IMR-90 (cell line): ENCODE results near the gene BRS3. TPM values are rescaled to one million over a fixed set of nuclear protein-coding genes. Genes with fewer than 3 reads are reported as not detected.

Experiments used
- ATAC-seq: fragments of 200-7000 bp; cut with Tn5 transposase; 2 replicates; pipeline ENCODE4 v1.9.1; 2020; ENCODE audit warnings: low read depth, mild to moderate bottlenecking, moderate library complexity
- BruUV-seq: library from RNA; stranded (reverse); fragments of 400-500 nt; replicated peaks from 2 replicates; lab custom pipeline; 2021; lab: Mats Ljungman, UMichigan
- CTCF ChIA-PET: fragments of 300-600 bp; formaldehyde crosslinking; extraction: SDS; loops from one replicate; lab custom pipeline; 2021; ENCODE audit warnings: antibody characterized with exemption; lab: Yijun Ruan, JAX
- POLR2A ChIA-PET: fragments of 300-600 bp; sonication (Branson Sonifier 250); formaldehyde crosslinking; loops from one replicate; lab custom pipeline; 2022; ENCODE audit warnings: antibody characterized with exemption; ENCODE audit not compliant: unreplicated experiment; lab: Charles Lee
- DNase-seq: peaks from one replicate; pipeline ENCODE4 v3.0.0; 2013
- H2AFZ ChIP-seq: replicated peaks from 2 replicates; pipeline ENCODE3; 2013; ENCODE audit warnings: low read length, mild to moderate bottlenecking; ENCODE audit not compliant: poor library complexity
- H2AK5ac ChIP-seq: 2 replicates; pipeline ENCODE4 v1.6.1; 2013; ENCODE audit warnings: low read depth, low read length, inconsistent platforms
- H2AK9ac ChIP-seq: replicated peaks from 2 replicates; pipeline ENCODE3; 2013; ENCODE audit warnings: mild to moderate bottlenecking, low read depth, low read length, moderate library complexity; ENCODE audit not compliant: poor library complexity
- H2BK120ac ChIP-seq: 2 replicates; pipeline ENCODE4 v1.6.1; 2013; ENCODE audit warnings: low read depth, low read length, inconsistent platforms
- H2BK15ac ChIP-seq: 3 replicates; pipeline ENCODE4 v1.6.1; 2013; ENCODE audit warnings: low read depth, low read length, inconsistent platforms
- H2BK20ac ChIP-seq: 2 replicates; pipeline ENCODE4 v1.6.1; 2013; ENCODE audit warnings: low read depth, mild to moderate bottlenecking, inconsistent platforms, low read length, moderate library complexity
- H2BK5ac ChIP-seq: 2 replicates; pipeline ENCODE4 v1.6.1; 2013; ENCODE audit warnings: mild to moderate bottlenecking, low read depth, low read length, inconsistent platforms; ENCODE audit not compliant: poor library complexity, severe bottlenecking
- H3K14ac ChIP-seq: replicated peaks from 2 replicates; pipeline ENCODE4 v1.6.1; 2013; ENCODE audit warnings: low read depth, low read length, inconsistent platforms
- H3K18ac ChIP-seq: 2 replicates; pipeline ENCODE4 v1.6.1; 2013; ENCODE audit warnings: low read depth, low read length, control low read depth
- H3K23ac ChIP-seq: 2 replicates; pipeline ENCODE4 v1.6.1; 2013; ENCODE audit warnings: low read depth, low read length, inconsistent platforms
- H3K27ac ChIP-seq: 2 replicates; pipeline ENCODE4 v1.5.1; 2013; ENCODE audit warnings: mild to moderate bottlenecking, control low read depth, low read length; ENCODE audit not compliant: insufficient read depth
- H3K27me3 ChIP-seq: 2 replicates; pipeline ENCODE4 v1.6.1; 2013; ENCODE audit warnings: low read length; ENCODE audit not compliant: control insufficient read depth, insufficient read depth
- H3K36me3 ChIP-seq: 2 replicates; pipeline ENCODE4 v1.6.1; 2013; ENCODE audit warnings: low read length, mixed read lengths; ENCODE audit not compliant: control insufficient read depth, insufficient read depth
- H3K4ac ChIP-seq: 2 replicates; pipeline ENCODE4 v1.6.1; 2013; ENCODE audit warnings: low read depth, low read length, inconsistent platforms
- H3K4me1 ChIP-seq: 2 replicates; pipeline ENCODE4 v1.6.1; 2013; ENCODE audit warnings: low read length, mixed read lengths; ENCODE audit not compliant: control insufficient read depth, insufficient read depth
- H3K4me2 ChIP-seq: 2 replicates; pipeline ENCODE4 v1.6.1; 2013; ENCODE audit warnings: low read depth, mild to moderate bottlenecking, control low read depth, low read length, moderate library complexity
- H3K4me3 ChIP-seq: 2 replicates; pipeline ENCODE4 v1.5.1; 2013; ENCODE audit warnings: low read depth, mild to moderate bottlenecking, control low read depth, low read length, moderate library complexity; ENCODE audit not compliant: insufficient read depth
- H3K56ac ChIP-seq: 2 replicates; pipeline ENCODE4 v1.6.1; 2013; ENCODE audit warnings: low read length, inconsistent platforms; ENCODE audit not compliant: insufficient read depth; ENCODE audit errors: extremely low read depth
- H3K79me1 ChIP-seq, 2 experiments: 2 replicates each; pipeline ENCODE4 v1.6.1; 2013; ENCODE audit warnings: low read length in 2 of 2, inconsistent platforms in 1 of 2, low read depth in 1 of 2
- H3K9ac ChIP-seq: 2 replicates; pipeline ENCODE4 v1.6.1; 2013; ENCODE audit warnings: low read depth, low read length, control low read depth
- H3K9me1 ChIP-seq: 2 replicates; pipeline ENCODE4 v1.6.1; 2013; ENCODE audit warnings: low read length, inconsistent platforms; ENCODE audit not compliant: insufficient read depth
- H3K9me3 ChIP-seq: 2 replicates; pipeline ENCODE4 v1.6.1; 2013; ENCODE audit warnings: low read length; ENCODE audit not compliant: control insufficient read depth, insufficient read depth
- H4K20me1 ChIP-seq: 2 replicates; pipeline ENCODE4 v1.6.1; 2013; ENCODE audit warnings: low read length, inconsistent platforms; ENCODE audit not compliant: insufficient read depth
- H4K5ac ChIP-seq: 2 replicates; pipeline ENCODE4 v1.6.1; 2013; ENCODE audit warnings: mild to moderate bottlenecking, low read depth, low read length, control low read depth
- H4K8ac ChIP-seq, 2 experiments: 2 replicates each; pipeline ENCODE4 v1.6.1; 2013; ENCODE audit warnings: low read depth in 2 of 2, low read length in 2 of 2, control low read depth in 1 of 2, inconsistent platforms in 1 of 2
- H4K91ac ChIP-seq: 2 replicates; pipeline ENCODE4 v1.6.1; 2013; ENCODE audit warnings: low read depth, low read length, inconsistent platforms; ENCODE audit not compliant: insufficient read depth
- BHLHE40 ChIP-seq: fragments of 150-350 bp; IDR thresholded peaks from 2 replicates; pipeline ENCODE4 v1.6.1; 2016; ENCODE audit warnings: mild to moderate bottlenecking, low read depth, low read length
- CEBPB ChIP-seq: IDR thresholded peaks from 2 replicates; pipeline ENCODE4 v1.6.1; 2012; ENCODE audit warnings: low read depth, low read length, improper control_type of control experiment
- CHD1 ChIP-seq: IDR thresholded peaks from 2 replicates; pipeline ENCODE4 v1.6.1; 2012; ENCODE audit warnings: low read depth, low read length, improper control_type of control experiment
- CTCF ChIP-seq: conservative IDR thresholded peaks from 2 replicates; pipeline ENCODE4 v1.5.1; 2012; ENCODE audit warnings: mild to moderate bottlenecking, low read depth, low read length, improper control_type of control experiment
- ELK1 ChIP-seq: fragments of 150-350 bp; IDR thresholded peaks from 2 replicates; pipeline ENCODE4 v1.6.1; 2016; ENCODE audit warnings: low read depth, mild to moderate bottlenecking, low read length, moderate library complexity, borderline replicate concordance
- FOS ChIP-seq: fragments of 150-350 bp; IDR thresholded peaks from 2 replicates; pipeline ENCODE4 v1.6.1; 2016; ENCODE audit warnings: low read depth, low read length
- MAFK ChIP-seq: IDR thresholded peaks from 2 replicates; pipeline ENCODE4 v1.6.1; 2012; ENCODE audit warnings: low read depth, low read length, improper control_type of control experiment
- MAZ ChIP-seq: IDR thresholded peaks from 2 replicates; pipeline ENCODE4 v1.6.1; 2012; ENCODE audit warnings: low read depth, mild to moderate bottlenecking, low read length, improper control_type of control experiment, moderate library complexity, borderline replicate concordance
- MXI1 ChIP-seq: IDR thresholded peaks from 2 replicates; pipeline ENCODE4 v1.6.1; 2012; ENCODE audit warnings: low read depth, mild to moderate bottlenecking, low read length, moderate library complexity, borderline replicate concordance
- NFE2L2 ChIP-seq: fragments of 150-350 bp; IDR thresholded peaks from 2 replicates; pipeline ENCODE4 v1.6.1; 2016; ENCODE audit warnings: low read depth, mild to moderate bottlenecking, low read length
- POLR2A ChIP-seq: IDR thresholded peaks from 2 replicates; pipeline ENCODE4 v1.6.1; 2012; ENCODE audit warnings: mild to moderate bottlenecking, low read depth, low read length
- RCOR1 ChIP-seq: IDR thresholded peaks from 2 replicates; pipeline ENCODE4 v1.6.1; 2012; ENCODE audit warnings: mild to moderate bottlenecking, low read length, improper control_type of control experiment; ENCODE audit not compliant: insufficient replicate concordance
- RFX5 ChIP-seq: IDR thresholded peaks from 2 replicates; pipeline ENCODE4 v1.8.0; 2012; ENCODE audit warnings: low read depth, mild to moderate bottlenecking, low read length, moderate library complexity
- SMC3 ChIP-seq: fragments of 150-350 bp; IDR thresholded peaks from 2 replicates; pipeline ENCODE4 v1.6.1; 2016; ENCODE audit warnings: low read depth, mild to moderate bottlenecking, antibody characterized with exemption, low read length, moderate library complexity
- WGBS, 2 experiments: methylation state at CpG; one replicate each; pipeline versions ENCODE4 v1.1.5 to v1.1.7; 2013; ENCODE audit warnings: missing lambda C conversion rate in 2 of 2; ENCODE audit not compliant: insufficient read length in 1 of 2; ENCODE audit errors: extremely low coverage in 2 of 2; 5-methylcytosine and 5-hydroxymethylcytosine counted together
- dilution Hi-C: fragments of 300-500 bp; cut with HindIII; formaldehyde crosslinking; loops from one replicate; pipeline ENCODE4 v1.14.3; 2018; ENCODE audit warnings: low sequenced_read_pairs; ENCODE audit not compliant: unreplicated experiment
- in situ Hi-C: fragments of 300-500 bp; cut with MboI; formaldehyde crosslinking; loops from 3 replicates; pipeline ENCODE4 v1.14.3; 2019; ENCODE audit warnings: low sequenced_read_pairs, inconsistent platforms, mixed read lengths
- intact Hi-C: fragments of 100-400 bp; cut with micrococcal nuclease; formaldehyde crosslinking; loops from 2 replicates; pipeline ENCODE4 v1.10.0; 2022
- polyA plus RNA-seq, 3 experiments: library from polyadenylated mRNA; depleted of rRNA; stranded (reverse); fragments of >200 nt; gene quantifications; 2 replicates each; pipeline ENCODE4 v1.2.3, GENCODE V29; 2012; ENCODE audit warnings: low replicate concordance in 1 of 3
- total RNA-seq: library from RNA; depleted of rRNA; stranded (reverse); fragments of >200 nt; gene quantifications from 2 replicates; pipeline ENCODE4 v1.2.3, GENCODE V29; 2012

Gene BRS3
- total and polyA plus RNA-seq, 2 of the 4 experiments (the other 2 are of a cell fraction) = not detected

GRCh38 chrX:136453114-136453513, 34.6 kb upstream of the BRS3 start:
- TF ChIP-seq ELK1 (no peak), MAFK (no peak), POLR2A (no peak), CTCF (no peak), SMC3 (no peak), RFX5 (no peak), MXI1 (no peak), NFE2L2 (no peak), MAZ (no peak), RCOR1 (no peak), CEBPB (no peak), CHD1 (no peak), FOS (no peak), BHLHE40 (no peak)
- H3K4ac ChIP-seq = no peak overlapping the region
- ChIA-PET POLR2A (no interaction called here), CTCF (interaction anchor here (1.0 kb wide), 1 partner anchor 15 kb away, joined by 4 read pairs; no protein-coding TSS in a partner anchor)
- H3K27ac ChIP-seq = no peak overlapping the region
- H3K9me3 ChIP-seq = no peaks in the 10 kb centered on the region
- no peak overlapping the region for H4K8ac ChIP-seq
- no peak overlapping the region for H4K5ac ChIP-seq
- H3K9ac ChIP-seq = no peak overlapping the region
- intact Hi-C loops (no loop called here), dilution Hi-C loops (no loop called here), in situ Hi-C loops (no loop called here)
- H2AK5ac ChIP-seq = no peak overlapping the region
- H3K23ac ChIP-seq = no peak overlapping the region
- H2BK5ac ChIP-seq = no peak overlapping the region
- H3K36me3 ChIP-seq = no peaks in the 10 kb centered on the region
- H3K4me2 ChIP-seq = no peak overlapping the region
- no peak overlapping the region for H2BK20ac ChIP-seq
- no peak overlapping the region for H2AK9ac ChIP-seq
- H3K56ac ChIP-seq = no peak overlapping the region
- no peak overlapping the region for H3K4me3 ChIP-seq
- H4K20me1 ChIP-seq = no peaks in the 10 kb centered on the region
- no peak overlapping the region for H2BK120ac ChIP-seq
- H3K27me3 ChIP-seq = 0 out of 2 replicates have a peak, but pooled peaks cover 1% of the 10 kb centered on the region
- H3K79me1 ChIP-seq = no peaks in the 10 kb centered on the region
- WGBS, 2 experiments = no CpG with 5 or more reads among the region's 1 CpG
- H2BK15ac ChIP-seq = no peak overlapping the region
- BruUV-seq = no TSS peak
- ATAC-seq (no peak), DNase-seq (no peak)
- H2AFZ ChIP-seq = no peak overlapping the region
- no peak overlapping the region for H3K14ac ChIP-seq
- no peak overlapping the region for H3K18ac ChIP-seq
- H3K4me1 ChIP-seq = no peaks in the 10 kb centered on the region
- no peaks in the 10 kb centered on the region for H3K9me1 ChIP-seq
- no peak overlapping the region for H4K91ac ChIP-seq
